ENCODE measurements around the gene HAT1. TPM values are rescaled to one million over a fixed set of nuclear protein-coding genes. Genes with fewer than 3 reads are reported as not detected.

Gene HAT1
- total and polyA plus RNA-seq, 10 of the 15 experiments (the other 5 are each of a cell fraction or from before 2014, with no cell fraction given), result 60.0 to 225 (median 130) TPM

DNA sequence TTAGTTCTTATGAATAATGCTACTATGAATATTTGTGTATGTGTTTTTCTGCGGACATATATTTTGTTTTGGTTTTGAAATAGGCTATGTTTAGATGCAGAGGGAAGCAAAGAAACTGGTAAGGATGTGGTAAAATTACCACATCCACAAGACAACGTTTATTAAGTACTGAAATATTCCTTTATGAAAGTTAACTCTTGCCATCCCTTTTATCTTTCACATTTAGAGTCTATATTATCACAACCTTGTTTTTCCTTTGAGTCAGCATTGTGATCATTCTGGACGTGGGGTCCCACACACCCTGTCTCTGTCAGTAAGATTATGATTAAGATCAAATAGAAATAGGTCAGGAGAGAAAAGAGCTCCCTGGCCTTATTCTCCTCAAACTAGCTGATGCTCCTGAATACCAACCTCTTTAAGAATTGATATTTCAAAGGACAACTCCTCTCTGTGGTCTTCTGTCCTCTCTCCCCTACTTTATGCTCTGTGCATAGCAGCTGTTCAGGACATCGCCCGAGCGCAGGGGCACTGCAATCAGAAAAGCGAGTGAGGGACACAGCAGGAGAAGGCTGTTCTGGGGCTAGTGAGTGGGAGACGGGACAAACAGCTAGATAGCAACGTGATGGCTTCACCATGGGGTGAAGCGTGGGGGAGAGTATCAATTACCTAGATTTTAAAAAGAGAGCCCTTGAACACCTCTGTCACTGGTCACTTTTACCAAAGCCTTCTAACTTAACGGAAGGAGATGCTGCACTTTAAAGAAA is 89.7 kb downstream of the HAT1 start:
- ChIA-PET SMC1A (ENCODE audit: uncharacterized antibody, unreplicated experiment) (interaction anchor here (1.1 to 1.6 kb wide), 2 partner anchors 10 to 51 kb away, joined by 3 to 4 read pairs; no protein-coding TSS in a partner anchor), CTCF (no interaction called here), RAD21 (ENCODE audit: unreplicated experiment) (no interaction called here), POLR2A (no interaction called here)
- ATAC-seq, result peak; percentile 64
- Histone ChIP-seq H3K27me3 (replicated peaks in 1 of 2; ENCODE audit: control insufficient read depth in 2 of 2, insufficient read depth in 2 of 2, low read length in 1 of 2) (no peaks in the 10 kb centered on the region), H3K9me3 (replicated peaks; ENCODE audit: control insufficient read depth, insufficient read depth, low read length) (no peaks in the 10 kb centered on the region), H2AFZ (ENCODE audit: control insufficient read depth, low read depth, low read length) (no peak overlapping the region), H3K9ac (ENCODE audit: control insufficient read depth, insufficient read depth, low read length) (no peak overlapping the region), H3K27ac (ENCODE audit: control insufficient read depth, insufficient read depth) (no peak overlapping the region; the same call in 1 of the 2 replicates), H4K20me1 (ENCODE audit: control insufficient read depth, insufficient read depth) (no peaks in the 10 kb centered on the region), H3K4me3 (0 out of 2 replicates have a peak overlapping the region, but pooled peaks have one; percentile 2), H3K79me2 (ENCODE audit: control insufficient read depth, insufficient read depth, low read length) (no peaks in the 10 kb centered on the region), H3K4me1 (ENCODE audit: control insufficient read depth, insufficient read depth, low read length) (peaks cover 17% of the 10 kb centered on the region), H3K4me2 (ENCODE audit: control insufficient read depth, insufficient read depth) (peak overlapping the region; percentile 30), H3K36me3 (ENCODE audit: control insufficient read depth in 2 of 2, insufficient read depth in 2 of 2, low read length in 1 of 2) (no peaks in the 10 kb centered on the region)
- no peak for DNase-seq (ENCODE audit: low read depth, low spot score)
- BruUV-seq (replicated peaks), result no TSS peak
- in situ Hi-C loops (cut with MboI), result no loop called here
- intact Hi-C loops (cut with micrococcal nuclease; ENCODE audit: unreplicated experiment), result no loop called here
- WGBS (ENCODE audit: insufficient coverage, insufficient replicate concordance, low lambda C conversion rate, missing lambda C conversion rate), result 62% methylated on average over 11 of the region's 11 CpGs
- no peak for FAIRE-seq
- TF ChIP-seq CBX5 (IDR thresholded peaks at IDR 0.05; ENCODE audit: low read depth), result no peak
- no peak for TF ChIP-seq FOXM1 (IDR thresholded peaks at IDR 0.05; ENCODE audit: low read depth, low read length)
- no peak for TF ChIP-seq SREBF2 (IDR thresholded peaks at IDR 0.05; ENCODE audit: low read length)
- no peak for TF ChIP-seq BHLHE40 (IDR thresholded peaks at IDR 0.05; ENCODE audit: borderline replicate concordance in 1 of 2, low read depth in 2 of 2, low read length in 1 of 2)
- no peak for TF ChIP-seq WRNIP1 (IDR thresholded peaks at IDR 0.05; ENCODE audit: borderline replicate concordance, low read depth, low read length)
- TF ChIP-seq SUZ12 (IDR thresholded peaks at IDR 0.05; ENCODE audit: unreplicated experiment), result no peak
- TF ChIP-seq EGR1 (IDR thresholded peaks at IDR 0.05; ENCODE audit: borderline replicate concordance in 1 of 2, low read depth in 2 of 2, low read length in 2 of 2), result no peak
- TF ChIP-seq NFIC (IDR thresholded peaks at IDR 0.05; ENCODE audit: low read depth, low read length), result peak; percentile 71
- TF ChIP-seq, protein P1, sequence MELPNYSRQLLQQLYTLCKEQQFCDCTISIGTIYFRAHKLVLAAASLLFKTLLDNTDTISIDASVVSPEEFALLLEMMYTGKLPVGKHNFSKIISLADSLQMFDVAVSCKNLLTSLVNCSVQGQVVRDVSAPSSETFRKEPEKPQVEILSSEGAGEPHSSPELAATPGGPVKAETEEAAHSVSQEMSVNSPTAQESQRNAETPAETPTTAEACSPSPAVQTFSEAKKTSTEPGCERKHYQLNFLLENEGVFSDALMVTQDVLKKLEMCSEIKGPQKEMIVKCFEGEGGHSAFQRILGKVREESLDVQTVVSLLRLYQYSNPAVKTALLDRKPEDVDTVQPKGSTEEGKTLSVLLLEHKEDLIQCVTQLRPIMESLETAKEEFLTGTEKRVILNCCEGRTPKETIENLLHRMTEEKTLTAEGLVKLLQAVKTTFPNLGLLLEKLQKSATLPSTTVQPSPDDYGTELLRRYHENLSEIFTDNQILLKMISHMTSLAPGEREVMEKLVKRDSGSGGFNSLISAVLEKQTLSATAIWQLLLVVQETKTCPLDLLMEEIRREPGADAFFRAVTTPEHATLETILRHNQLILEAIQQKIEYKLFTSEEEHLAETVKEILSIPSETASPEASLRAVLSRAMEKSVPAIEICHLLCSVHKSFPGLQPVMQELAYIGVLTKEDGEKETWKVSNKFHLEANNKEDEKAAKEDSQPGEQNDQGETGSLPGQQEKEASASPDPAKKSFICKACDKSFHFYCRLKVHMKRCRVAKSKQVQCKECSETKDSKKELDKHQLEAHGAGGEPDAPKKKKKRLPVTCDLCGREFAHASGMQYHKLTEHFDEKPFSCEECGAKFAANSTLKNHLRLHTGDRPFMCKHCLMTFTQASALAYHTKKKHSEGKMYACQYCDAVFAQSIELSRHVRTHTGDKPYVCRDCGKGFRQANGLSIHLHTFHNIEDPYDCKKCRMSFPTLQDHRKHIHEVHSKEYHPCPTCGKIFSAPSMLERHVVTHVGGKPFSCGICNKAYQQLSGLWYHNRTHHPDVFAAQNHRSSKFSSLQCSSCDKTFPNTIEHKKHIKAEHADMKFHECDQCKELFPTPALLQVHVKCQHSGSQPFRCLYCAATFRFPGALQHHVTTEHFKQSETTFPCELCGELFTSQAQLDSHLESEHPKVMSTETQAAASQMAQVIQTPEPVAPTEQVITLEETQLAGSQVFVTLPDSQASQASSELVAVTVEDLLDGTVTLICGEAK (IDR thresholded peaks at IDR 0.05; ENCODE audit: borderline replicate concordance), result no peak
- no peak for TF ChIP-seq SUPT20H (IDR thresholded peaks at IDR 0.05; ENCODE audit: borderline replicate concordance, control insufficient read depth, low read depth, low read length)
- no peak for TF ChIP-seq FOXK2 (IDR thresholded peaks at IDR 0.05)
- no peak for TF ChIP-seq ZNF274 (IDR thresholded peaks at IDR 0.05; ENCODE audit: insufficient read depth, insufficient read length)
- no peak for TF ChIP-seq NFYA (IDR thresholded peaks at IDR 0.05; ENCODE audit: borderline replicate concordance, low read depth, low read length)
- peak; percentile 91 for TF ChIP-seq RUNX3 (IDR thresholded peaks at IDR 0.05; ENCODE audit: low read length)
- TF ChIP-seq, protein P2, sequence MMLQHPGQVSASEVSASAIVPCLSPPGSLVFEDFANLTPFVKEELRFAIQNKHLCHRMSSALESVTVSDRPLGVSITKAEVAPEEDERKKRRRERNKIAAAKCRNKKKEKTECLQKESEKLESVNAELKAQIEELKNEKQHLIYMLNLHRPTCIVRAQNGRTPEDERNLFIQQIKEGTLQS (IDR thresholded peaks at IDR 0.05; ENCODE audit: borderline replicate concordance, extremely low read depth, low read depth, low read length), result no peak
- TF ChIP-seq JUNB (IDR thresholded peaks at IDR 0.05), result peak; percentile 65
- peak; percentile 44; the same call in 1 of the 2 replicates for TF ChIP-seq MTA2 (IDR thresholded peaks at IDR 0.05; ENCODE audit: low read depth)
- no peak for TF ChIP-seq SMAD5 (IDR thresholded peaks at IDR 0.05; ENCODE audit: low read depth)
- TF ChIP-seq, protein P3, sequence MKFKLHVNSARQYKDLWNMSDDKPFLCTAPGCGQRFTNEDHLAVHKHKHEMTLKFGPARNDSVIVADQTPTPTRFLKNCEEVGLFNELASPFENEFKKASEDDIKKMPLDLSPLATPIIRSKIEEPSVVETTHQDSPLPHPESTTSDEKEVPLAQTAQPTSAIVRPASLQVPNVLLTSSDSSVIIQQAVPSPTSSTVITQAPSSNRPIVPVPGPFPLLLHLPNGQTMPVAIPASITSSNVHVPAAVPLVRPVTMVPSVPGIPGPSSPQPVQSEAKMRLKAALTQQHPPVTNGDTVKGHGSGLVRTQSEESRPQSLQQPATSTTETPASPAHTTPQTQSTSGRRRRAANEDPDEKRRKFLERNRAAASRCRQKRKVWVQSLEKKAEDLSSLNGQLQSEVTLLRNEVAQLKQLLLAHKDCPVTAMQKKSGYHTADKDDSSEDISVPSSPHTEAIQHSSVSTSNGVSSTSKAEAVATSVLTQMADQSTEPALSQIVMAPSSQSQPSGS (IDR thresholded peaks at IDR 0.05; ENCODE audit: low read length), result 0 out of 2 replicates have a peak, but pooled peaks have one; percentile 31
